H9 (cell line): ENCODE measurements around the gene PTPRN2. TPM values are rescaled to one million over a fixed set of nuclear protein-coding genes. Genes with fewer than 3 reads are reported as not detected.

ENCODE experiments used
- DNase-seq: peaks from one replicate; pipeline ENCODE4 v3.0.0-alpha.2; 2017
- H2AFZ ChIP-seq: one replicate; pipeline ENCODE4 v1.6.1; 2013; ENCODE audit warnings: mild to moderate bottlenecking, low read length, control low read depth, moderate library complexity
- H2AK5ac ChIP-seq: 2 replicates; pipeline ENCODE4 v1.6.1; 2013; ENCODE audit warnings: low read length, control low read depth, mixed read lengths; ENCODE audit not compliant: insufficient read length
- H2BK120ac ChIP-seq: one replicate; pipeline ENCODE4 v1.6.1; 2013; ENCODE audit warnings: low read depth, mild to moderate bottlenecking, low read length, control low read depth, inconsistent platforms; ENCODE audit not compliant: poor library complexity, severe bottlenecking
- H2BK12ac ChIP-seq: 2 replicates; pipeline ENCODE4 v1.6.1; 2013; ENCODE audit warnings: low read length, control low read depth, mixed read lengths, low read depth; ENCODE audit not compliant: insufficient read length
- H2BK15ac ChIP-seq: 2 replicates; pipeline ENCODE4 v1.6.1; 2013; ENCODE audit warnings: low read depth, low read length, control low read depth
- H2BK20ac ChIP-seq: one replicate; pipeline ENCODE4 v1.6.1; 2013; ENCODE audit warnings: low read depth, mild to moderate bottlenecking, low read length, control low read depth, inconsistent platforms; ENCODE audit not compliant: poor library complexity, severe bottlenecking
- H2BK5ac ChIP-seq: 2 replicates; pipeline ENCODE4 v1.6.1; 2013; ENCODE audit warnings: low read length, control low read depth, mixed read lengths; ENCODE audit not compliant: insufficient read length
- H3K14ac ChIP-seq: 2 replicates; pipeline ENCODE4 v1.6.1; 2013; ENCODE audit warnings: low read length, control low read depth; ENCODE audit not compliant: insufficient read depth
- H3K18ac ChIP-seq: 2 replicates; pipeline ENCODE4 v1.6.1; 2013; ENCODE audit warnings: low read depth, mild to moderate bottlenecking, mixed read lengths, low read length, control low read depth; ENCODE audit not compliant: insufficient read length
- H3K23ac ChIP-seq: 2 replicates; pipeline ENCODE4 v1.6.1; 2013; ENCODE audit warnings: low read length, control low read depth, mixed read lengths, low read depth; ENCODE audit not compliant: insufficient read length
- H3K23me2 ChIP-seq: 2 replicates; pipeline ENCODE4 v1.6.1; 2013; ENCODE audit warnings: low read depth, mild to moderate bottlenecking, mixed read lengths, low read length, control low read depth; ENCODE audit not compliant: insufficient read length, poor library complexity, severe bottlenecking
- H3K27ac ChIP-seq: 2 replicates; pipeline ENCODE4 v1.5.1; 2013; ENCODE audit warnings: low read length, control low read depth, mixed read lengths, low read depth; ENCODE audit not compliant: insufficient read length
- H3K27me3 ChIP-seq: 2 replicates; pipeline ENCODE4 v1.6.1; 2013; ENCODE audit warnings: low read length, control low read depth, inconsistent platforms; ENCODE audit not compliant: insufficient read depth
- H3K4ac ChIP-seq: 2 replicates; pipeline ENCODE4 v1.6.1; 2013; ENCODE audit warnings: low read depth, mild to moderate bottlenecking, control low read depth, inconsistent platforms, low read length, moderate library complexity
- H3K4me1 ChIP-seq: 2 replicates; pipeline ENCODE4 v1.6.1; 2013; ENCODE audit warnings: low read length, control low read depth, inconsistent platforms; ENCODE audit not compliant: insufficient read depth
- H3K4me2 ChIP-seq: 2 replicates; pipeline ENCODE4 v1.6.1; 2013; ENCODE audit warnings: low read length, control low read depth, mixed read lengths; ENCODE audit not compliant: insufficient read length, insufficient read depth
- H3K56ac ChIP-seq: 2 replicates; pipeline ENCODE4 v1.6.1; 2013; ENCODE audit warnings: low read depth, mild to moderate bottlenecking, mixed read lengths, low read length, control low read depth; ENCODE audit not compliant: insufficient read length
- H3K79me1 ChIP-seq: 2 replicates; pipeline ENCODE4 v1.6.1; 2013; ENCODE audit warnings: low read depth, mild to moderate bottlenecking, moderate library complexity, low read length, control low read depth, inconsistent platforms; ENCODE audit not compliant: insufficient read depth, poor library complexity, severe bottlenecking
- H3K79me2 ChIP-seq: 2 replicates; pipeline ENCODE4 v1.6.1; 2013; ENCODE audit warnings: low read length, control low read depth, inconsistent platforms; ENCODE audit not compliant: insufficient read depth
- H3K9ac ChIP-seq: 2 replicates; pipeline ENCODE4 v1.6.1; 2013; ENCODE audit warnings: low read length, control low read depth, mixed read lengths; ENCODE audit not compliant: insufficient read length; ENCODE audit errors: extremely low read depth
- H3K9me3 ChIP-seq: one replicate; pipeline ENCODE4 v1.6.1; 2013; ENCODE audit warnings: low read depth, low read length, inconsistent platforms; ENCODE audit not compliant: control insufficient read depth
- H3T11ph ChIP-seq: one replicate; pipeline ENCODE4 v1.6.1; 2013; ENCODE audit warnings: mild to moderate bottlenecking, low read length, control low read depth, inconsistent platforms
- H4K20me1 ChIP-seq: one replicate; pipeline ENCODE4 v1.6.1; 2013; ENCODE audit not compliant: control insufficient read depth, insufficient read length, insufficient read depth
- H4K5ac ChIP-seq: 2 replicates; pipeline ENCODE4 v1.6.1; 2013; ENCODE audit warnings: low read depth, mild to moderate bottlenecking, mixed read lengths, low read length, control low read depth; ENCODE audit not compliant: insufficient read length
- H4K8ac ChIP-seq: replicated peaks from 2 replicates; pipeline ENCODE4 v1.6.1; 2013; ENCODE audit warnings: low read length, control low read depth, mixed read lengths, low read depth; ENCODE audit not compliant: insufficient read length
- H4K91ac ChIP-seq: 2 replicates; pipeline ENCODE4 v1.6.1; 2013; ENCODE audit warnings: low read depth, mild to moderate bottlenecking, moderate library complexity, mixed read lengths, low read length, control low read depth; ENCODE audit not compliant: insufficient read length
- H3K27ac Mint-ChIP-seq, 3 experiments: 2 replicates in 2 of 3; 3 replicates in 1 of 3; pipeline ENCODE4 v1.8.0; 2020 to 2021; ENCODE audit warnings: mixed read lengths in 3 of 3, mild to moderate bottlenecking in 1 of 3, moderate library complexity in 1 of 3
- H3K27me3 Mint-ChIP-seq: 2 replicates; pipeline ENCODE4 v1.8.0; 2021; ENCODE audit warnings: low read depth, mild to moderate bottlenecking, moderate library complexity, mixed read lengths
- H3K36me3 Mint-ChIP-seq, 3 experiments: 2 replicates in 2 of 3; 3 replicates in 1 of 3; pipeline ENCODE4 v1.8.0; 2020 to 2021; ENCODE audit warnings: low read depth in 3 of 3, mixed read lengths in 3 of 3; ENCODE audit not compliant: insufficient read depth in 1 of 3
- H3K4me1 Mint-ChIP-seq, 2 experiments: 2 replicates each; pipeline ENCODE4 v1.8.0; 2020; ENCODE audit warnings: mixed read lengths in 2 of 2
- H3K4me3 Mint-ChIP-seq, 2 experiments: 2 replicates in 1 of 2; 3 replicates in 1 of 2; pipeline ENCODE4 v1.8.0; 2020 to 2021; ENCODE audit warnings: mild to moderate bottlenecking in 2 of 2, mixed read lengths in 2 of 2, moderate library complexity in 1 of 2
- H3K9me3 Mint-ChIP-seq, 2 experiments: 2 replicates in 1 of 2; 3 replicates in 1 of 2; pipeline ENCODE4 v1.8.0; 2020; ENCODE audit warnings: mild to moderate bottlenecking in 2 of 2, mixed read lengths in 2 of 2, moderate library complexity in 1 of 2
- CTCF ChIP-seq: fragments of 200-600 bp; sonication (generic); conservative IDR thresholded peaks from 3 replicates; pipeline ENCODE4 v1.8.0; 2021; ENCODE audit warnings: antibody characterized with exemption, mild to moderate bottlenecking
- WGBS: extraction: QIAGEN DNeasy Blood & Tissue Kit; methylation state at CpG from one replicate; pipeline ENCODE4 v1.1.7; 2013; ENCODE audit warnings: missing lambda C conversion rate, low lambda C conversion rate, mixed read lengths; ENCODE audit not compliant: insufficient read length; ENCODE audit errors: extremely low coverage; 5-methylcytosine and 5-hydroxymethylcytosine counted together
- total RNA-seq: library from RNA; stranded (reverse); gene quantifications from 2 replicates; pipeline ENCODE4 v1.2.1, GENCODE V29; 2021

PTPRN2 gene
- total RNA-seq, 1 experiment from 2014 or later, result 5.2 TPM

GRCh38 chr7:158101821-158102450, 485.7 kb downstream of the PTPRN2 start:
- Mint-ChIP-seq H3K27me3 (no peaks in the 10 kb centered on the region; the same call in 1 of the 2 replicates), H3K36me3 (peaks cover 3 to 13% (median 7%) of the 10 kb centered on the region in 3 experiments; a peak in 6 of 7 replicates), H3K27ac (peak overlapping the region in 1 of 3 experiments; percentile 53; a peak in 1 of 7 replicates), H3K9me3 (peaks cover 10 to 11% of the 10 kb centered on the region in 2 experiments; a peak in 4 of 5 replicates), H3K4me1 (peaks cover under 1 to 1% of the 10 kb centered on the region in 2 experiments; a peak in 2 of 4 replicates), H3K4me3 (no peak overlapping the region)
- H2BK5ac ChIP-seq, result no peak overlapping the region
- H3K4me1 ChIP-seq, result no peaks in the 10 kb centered on the region
- H2BK120ac ChIP-seq, result no peak overlapping the region
- DNase-seq, result no peak
- H4K8ac ChIP-seq, result no peak overlapping the region
- H4K5ac ChIP-seq, result no peak overlapping the region
- H4K91ac ChIP-seq, result no peak overlapping the region
- TF ChIP-seq CTCF, result no peak
- H3T11ph ChIP-seq, result no peak overlapping the region
- no peak overlapping the region for H2AFZ ChIP-seq
- H3K14ac ChIP-seq, result no peak overlapping the region
- no peak overlapping the region for H3K4me2 ChIP-seq
- H3K23ac ChIP-seq, result no peak overlapping the region
- H3K27ac ChIP-seq, result no peak overlapping the region
- H2AK5ac ChIP-seq, result no peak overlapping the region
- no peak overlapping the region for H2BK20ac ChIP-seq
- H3K79me2 ChIP-seq, result no peaks in the 10 kb centered on the region
- no peaks in the 10 kb centered on the region for H3K79me1 ChIP-seq
- no peak overlapping the region for H3K9ac ChIP-seq
- H3K23me2 ChIP-seq, result no peaks in the 10 kb centered on the region
- WGBS, result no CpG with 5 or more reads among the region's 14 CpGs
- H3K27me3 ChIP-seq, result no peaks in the 10 kb centered on the region
- H3K18ac ChIP-seq, result no peak overlapping the region
- H4K20me1 ChIP-seq, result no peaks in the 10 kb centered on the region
- H3K56ac ChIP-seq, result no peak overlapping the region
- H2BK15ac ChIP-seq, result no peak overlapping the region
- H3K9me3 ChIP-seq, result no peaks in the 10 kb centered on the region
- H3K4ac ChIP-seq, result no peak overlapping the region
- H2BK12ac ChIP-seq, result no peak overlapping the region
